Vagina (tissue), 2 donors: ENCODE measurements around the gene CFAP221.

ENCODE experiments used
- POLR2AphosphoS5 ChIP-seq, 2 donors: sonication (generic); formaldehyde crosslinking; IDR thresholded peaks; one replicate each; pipeline ENCODE4 v1.9.0; 2017; ENCODE audit warnings: antibody characterized with exemption in 2 of 2, mild to moderate bottlenecking in 2 of 2, low read depth in 1 of 2; ENCODE audit not compliant: insufficient read depth in 1 of 2
- TF ChIP-seq, protein P1 (sequence below), 3 experiments: fragments of 450-650 bp in 2 of 3; fragments of 200-600 bp in 1 of 3; sonication (generic) in 1 of 3; IDR thresholded peaks; one replicate each; pipeline ENCODE4 v1.5.1; 2017 to 2019; ENCODE audit warnings: antibody characterized with exemption in 3 of 3, mild to moderate bottlenecking in 2 of 3, moderate library complexity in 2 of 3

DNA sequence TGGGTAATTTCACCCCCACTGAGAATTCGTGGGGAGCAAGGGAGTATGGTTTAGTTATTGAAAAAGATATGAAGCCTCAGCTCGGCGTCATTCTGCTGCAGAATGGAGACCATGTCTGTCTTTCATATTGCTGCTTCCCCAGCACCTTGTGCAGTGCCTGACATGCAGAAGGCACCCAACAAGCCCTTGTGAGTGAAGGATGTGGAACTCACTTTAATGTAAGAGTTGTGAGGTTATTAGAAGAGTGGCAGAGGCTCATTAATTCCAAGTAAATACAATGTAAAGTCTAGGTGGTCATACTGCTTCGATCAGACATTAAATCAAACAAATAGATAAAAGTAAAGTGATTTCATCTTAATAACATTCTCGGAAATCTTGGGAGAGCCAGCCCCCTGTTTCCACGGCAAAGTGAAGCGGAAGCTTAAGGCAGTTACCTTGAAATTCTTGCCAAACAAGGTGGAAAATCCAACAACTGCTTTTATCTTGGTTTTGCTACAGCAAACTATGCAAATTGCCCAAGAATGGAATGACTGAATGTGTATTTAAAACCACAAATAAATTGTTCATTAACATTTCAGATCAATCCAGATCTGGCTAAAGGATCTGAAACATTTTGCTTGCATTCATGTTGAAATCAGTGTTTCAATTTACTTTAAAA is 9.6 kb downstream of the CFAP221 start:
- TF ChIP-seq, protein P1, sequence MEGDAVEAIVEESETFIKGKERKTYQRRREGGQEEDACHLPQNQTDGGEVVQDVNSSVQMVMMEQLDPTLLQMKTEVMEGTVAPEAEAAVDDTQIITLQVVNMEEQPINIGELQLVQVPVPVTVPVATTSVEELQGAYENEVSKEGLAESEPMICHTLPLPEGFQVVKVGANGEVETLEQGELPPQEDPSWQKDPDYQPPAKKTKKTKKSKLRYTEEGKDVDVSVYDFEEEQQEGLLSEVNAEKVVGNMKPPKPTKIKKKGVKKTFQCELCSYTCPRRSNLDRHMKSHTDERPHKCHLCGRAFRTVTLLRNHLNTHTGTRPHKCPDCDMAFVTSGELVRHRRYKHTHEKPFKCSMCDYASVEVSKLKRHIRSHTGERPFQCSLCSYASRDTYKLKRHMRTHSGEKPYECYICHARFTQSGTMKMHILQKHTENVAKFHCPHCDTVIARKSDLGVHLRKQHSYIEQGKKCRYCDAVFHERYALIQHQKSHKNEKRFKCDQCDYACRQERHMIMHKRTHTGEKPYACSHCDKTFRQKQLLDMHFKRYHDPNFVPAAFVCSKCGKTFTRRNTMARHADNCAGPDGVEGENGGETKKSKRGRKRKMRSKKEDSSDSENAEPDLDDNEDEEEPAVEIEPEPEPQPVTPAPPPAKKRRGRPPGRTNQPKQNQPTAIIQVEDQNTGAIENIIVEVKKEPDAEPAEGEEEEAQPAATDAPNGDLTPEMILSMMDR (IDR thresholded peaks at IDR 0.05), result no peak
- no peak for TF ChIP-seq POLR2AphosphoS5 (IDR thresholded peaks at IDR 0.05; ENCODE audit: insufficient read depth in 1 of 2, low read depth in 1 of 2)
